Erythroblast (primary cell): ENCODE data around the gene FOXP2.

Source experiments
- GATA1 ChIP-seq: IDR thresholded peaks from 2 replicates; pipeline ENCODE4 v1.6.1; 2011; ENCODE audit warnings: low read depth, mild to moderate bottlenecking, control low read depth, low read length, moderate library complexity
- POLR2A ChIP-seq: IDR thresholded peaks from 2 replicates; pipeline ENCODE4 v1.6.1; 2011; ENCODE audit warnings: mild to moderate bottlenecking, low read length

DNA sequence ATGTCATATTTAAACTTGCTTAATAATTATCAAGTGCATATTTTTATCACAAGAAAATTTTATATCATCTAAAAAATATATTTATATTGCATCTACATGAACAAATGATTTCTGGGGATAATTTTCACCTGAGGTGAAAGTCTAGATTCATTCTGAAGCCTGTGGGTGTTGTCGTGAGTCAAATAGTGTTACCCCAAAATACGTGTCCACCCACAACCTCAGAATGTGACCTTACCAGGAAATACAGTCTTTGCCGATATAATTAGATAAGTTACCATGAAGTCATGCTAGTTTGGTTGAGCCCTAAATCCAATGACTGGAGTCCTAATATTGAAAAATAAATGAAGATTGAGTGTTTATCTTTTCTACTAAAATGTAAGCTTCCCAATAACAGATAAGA is 304.2 kb downstream of the FOXP2 start:
- TF ChIP-seq POLR2A (no peak), GATA1 (no peak)
